OCI-LY1 (cell line): ENCODE data around the gene DEFB131B.
"Not testable (repeated sequence)": the region's sequence is repeated elsewhere in the genome, so short reads cannot be mapped to it uniquely, and the experiment has no call there.

Source experiments
- H2AFZ ChIP-seq: fragments of 200-600 bp; sonication (generic), shearing (Covaris generic); 2 replicates; pipeline ENCODE4 v1.6.0; 2014; ENCODE audit warnings: antibody characterized with exemption, mild to moderate bottlenecking, low read length
- H3F3A ChIP-seq: fragments of 200-600 bp; sonication (generic), shearing (Covaris generic); 2 replicates; pipeline ENCODE4 v1.6.0; 2014; ENCODE audit warnings: mild to moderate bottlenecking, antibody characterized with exemption, low read length, moderate library complexity; ENCODE audit not compliant: insufficient read depth
- H3K27ac ChIP-seq: fragments of 200-600 bp; sonication (generic); 2 replicates; pipeline ENCODE4 v1.5.1; 2014; ENCODE audit warnings: low read length, mixed run types, mild to moderate bottlenecking, low read depth; ENCODE audit not compliant: poor library complexity, severe bottlenecking
- H3K27me3 ChIP-seq: fragments of 200-600 bp; sonication (generic); 2 replicates; pipeline ENCODE4 v1.6.0; 2014; ENCODE audit warnings: antibody characterized with exemption, mild to moderate bottlenecking, low read length, moderate library complexity; ENCODE audit not compliant: insufficient read depth
- H3K36me3 ChIP-seq: fragments of 200-600 bp; sonication (generic); 2 replicates; pipeline ENCODE4 v1.6.1; 2014; ENCODE audit warnings: mild to moderate bottlenecking, antibody characterized with exemption, low read length, moderate library complexity, mixed read lengths; ENCODE audit not compliant: insufficient read depth
- H3K4me1 ChIP-seq: fragments of 200-600 bp; sonication (generic); 2 replicates; pipeline ENCODE4 v1.5.1; 2014; ENCODE audit warnings: mild to moderate bottlenecking, low read length, moderate library complexity; ENCODE audit not compliant: insufficient read depth, severe bottlenecking
- H3K4me2 ChIP-seq: fragments of 200-600 bp; sonication (generic), shearing (Covaris generic); 2 replicates; pipeline ENCODE4 v1.6.1; 2014; ENCODE audit warnings: low read length
- H3K4me3 ChIP-seq: fragments of 200-600 bp; sonication (generic); 2 replicates; pipeline ENCODE4 v1.5.1; 2014; ENCODE audit warnings: low read length, low read depth, mild to moderate bottlenecking, mixed read lengths; ENCODE audit not compliant: poor library complexity, severe bottlenecking
- H3K79me2 ChIP-seq: fragments of 200-600 bp; shearing (Covaris generic); 2 replicates; pipeline ENCODE4 v1.6.1; 2016; ENCODE audit warnings: mixed run types, low read length, mixed read lengths; ENCODE audit not compliant: insufficient read depth
- H3K9ac ChIP-seq: fragments of 200-600 bp; sonication (generic), shearing (Covaris generic); 2 replicates; pipeline ENCODE4 v1.6.1; 2014; ENCODE audit warnings: mild to moderate bottlenecking, low read length, mixed read lengths
- H3K9me2 ChIP-seq: fragments of 200-600 bp; sonication (generic), shearing (Covaris generic); 2 replicates; pipeline ENCODE4 v1.6.1; 2014; ENCODE audit warnings: low read depth, mild to moderate bottlenecking, low read length, mixed read lengths
- H3K9me3 ChIP-seq: fragments of 200-600 bp; shearing (Covaris generic); 2 replicates; pipeline ENCODE4 v1.6.1; 2014; ENCODE audit warnings: low read length, mixed read lengths
- H4K20me1 ChIP-seq: fragments of 200-600 bp; sonication (generic), shearing (Covaris generic); 2 replicates; pipeline ENCODE4 v1.6.0; 2016; ENCODE audit warnings: mild to moderate bottlenecking, low read length; ENCODE audit not compliant: insufficient read depth

Gene DEFB131B, protein sequence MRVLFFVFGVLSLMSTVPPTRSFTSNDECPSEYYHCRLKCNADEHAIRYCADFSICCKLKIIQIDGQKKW

DNA sequence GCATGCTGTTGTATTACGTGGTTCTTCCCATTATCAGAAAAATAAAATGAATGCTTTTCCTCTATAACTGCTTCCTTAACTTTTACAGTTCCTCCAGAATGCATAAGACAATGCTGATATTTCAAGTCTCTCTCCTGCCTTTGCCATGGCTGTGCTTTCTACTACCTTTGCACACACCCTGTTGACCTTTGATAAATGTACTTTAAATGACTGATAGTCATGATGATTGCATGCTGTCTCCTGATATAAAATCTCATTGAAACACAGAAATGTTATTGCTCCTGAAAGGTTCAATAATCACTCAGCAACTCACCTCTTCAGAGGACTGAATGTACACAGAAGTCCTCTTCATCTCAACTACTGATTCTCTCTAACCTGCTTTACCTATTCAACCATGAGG is at the start of gene DEFB131B:
Gene DEFB131B (plus strand): TSS at position 395 of the 400 bp plus-strand sequence. CDS start 0 bp downstream, at position 395.
- not testable (repeated sequence) for H3K36me3 ChIP-seq, H3K27ac ChIP-seq, H3K9me3 ChIP-seq, H3K4me3 ChIP-seq, H4K20me1 ChIP-seq, H3K27me3 ChIP-seq, H3K9ac ChIP-seq, H3K9me2 ChIP-seq, H3K4me2 ChIP-seq, H2AFZ ChIP-seq, H3K79me2 ChIP-seq, H3F3A ChIP-seq, H3K4me1 ChIP-seq

DNA sequence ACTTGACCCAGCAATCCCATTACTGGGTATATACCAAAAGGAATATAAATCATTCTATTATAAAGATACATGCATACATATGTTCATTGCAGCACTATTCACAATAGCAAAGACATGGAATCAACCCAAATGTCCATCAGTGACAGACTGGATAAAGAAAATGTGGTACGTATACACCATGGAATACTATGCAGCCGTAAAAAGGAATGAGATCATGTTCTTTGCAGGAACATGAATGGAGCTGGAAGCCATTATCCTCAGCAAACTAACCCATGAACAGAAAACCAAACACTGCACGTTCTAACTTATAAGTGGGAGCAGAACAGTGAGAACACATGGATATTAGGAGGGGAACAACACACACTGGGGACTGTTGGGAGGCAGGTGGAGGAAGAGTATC is 49.0 kb upstream of the DEFB131B start:
- H3K9me2 ChIP-seq, H3K4me3 ChIP-seq, H4K20me1 ChIP-seq, H3K4me1 ChIP-seq, H3K36me3 ChIP-seq, H3K9ac ChIP-seq, H3K27ac ChIP-seq, H2AFZ ChIP-seq, H3K9me3 ChIP-seq, H3K79me2 ChIP-seq, H3K27me3 ChIP-seq, H3F3A ChIP-seq, H3K4me2 ChIP-seq: not testable (repeated sequence)

DNA sequence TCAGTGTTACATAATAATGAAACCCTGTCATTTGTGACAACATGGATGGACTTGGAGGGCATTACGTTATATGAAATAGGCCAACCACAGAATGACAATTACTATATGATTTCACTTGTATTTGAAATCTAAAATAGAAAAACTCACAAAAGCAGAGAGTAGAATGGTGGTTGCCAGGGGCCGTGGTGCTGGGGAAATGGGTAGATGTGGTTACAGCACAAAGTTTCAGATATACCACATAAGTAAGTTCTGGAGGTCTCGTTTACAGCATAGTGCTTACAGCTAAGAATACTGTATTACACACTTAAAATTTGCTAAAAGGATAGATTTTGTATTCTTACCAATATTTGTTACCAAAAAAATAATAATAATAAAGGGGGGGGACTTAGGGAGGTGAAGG is 48.6 kb upstream of the DEFB131B start:
- not testable (repeated sequence) for H4K20me1 ChIP-seq, H3K79me2 ChIP-seq, H3K9ac ChIP-seq, H3F3A ChIP-seq, H2AFZ ChIP-seq, H3K27ac ChIP-seq, H3K27me3 ChIP-seq, H3K9me2 ChIP-seq, H3K4me3 ChIP-seq, H3K4me1 ChIP-seq, H3K9me3 ChIP-seq, H3K36me3 ChIP-seq, H3K4me2 ChIP-seq

DNA sequence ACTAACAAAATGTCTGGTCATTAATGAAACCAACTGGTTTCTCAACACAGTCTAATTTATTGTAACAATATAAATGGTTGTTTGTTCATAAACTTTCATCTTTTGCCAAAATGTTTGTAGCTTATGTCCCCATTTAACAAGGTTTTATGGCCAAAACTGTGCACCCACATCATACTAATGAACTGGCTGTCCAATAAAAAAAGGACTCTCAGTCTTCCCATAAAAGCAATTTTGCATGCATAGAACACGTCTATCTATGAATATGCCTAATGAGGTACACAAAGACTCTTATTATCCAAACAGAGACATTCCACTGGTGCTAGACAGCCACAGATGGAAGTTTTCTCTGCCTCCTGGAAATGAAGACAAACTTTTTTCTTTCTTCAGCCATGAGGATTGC is 45.4 kb upstream of the DEFB131B start, which contains the start of gene DEFB108B:
Gene DEFB108B (plus strand): TSS at position 390 of the 400 bp plus-strand sequence. CDS start 0 bp downstream, at position 390.
- not testable (repeated sequence) for H3K9me3 ChIP-seq, H3K79me2 ChIP-seq, H3K36me3 ChIP-seq, H3K4me2 ChIP-seq, H3K9ac ChIP-seq, H3F3A ChIP-seq, H2AFZ ChIP-seq, H3K4me1 ChIP-seq, H3K4me3 ChIP-seq, H4K20me1 ChIP-seq, H3K9me2 ChIP-seq, H3K27me3 ChIP-seq, H3K27ac ChIP-seq

DNA sequence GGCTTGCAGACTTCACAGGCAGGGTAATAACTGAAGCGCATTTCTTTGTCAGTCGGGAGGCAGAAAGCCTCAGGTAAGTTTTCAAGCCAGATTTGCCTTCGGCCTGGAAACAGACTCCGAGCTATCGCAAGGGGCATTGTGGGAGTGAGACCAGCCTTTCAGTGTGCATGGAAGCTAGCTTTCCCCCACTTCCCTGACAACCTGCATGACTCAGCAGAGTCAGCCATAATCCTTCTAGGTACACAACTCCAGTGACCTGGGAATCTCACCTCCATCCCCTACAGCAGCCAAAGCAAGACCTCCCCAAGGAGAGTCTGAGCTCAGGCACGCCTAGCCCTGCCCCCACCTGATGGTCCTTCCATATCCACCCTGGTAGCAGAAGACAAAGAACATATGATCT is 35.5 kb upstream of the DEFB131B start:
- not testable (repeated sequence) for H3K4me3 ChIP-seq, H3K9me3 ChIP-seq, H3K36me3 ChIP-seq, H3K4me2 ChIP-seq, H2AFZ ChIP-seq, H3K79me2 ChIP-seq, H3K27ac ChIP-seq, H3K9ac ChIP-seq, H3K27me3 ChIP-seq, H3K9me2 ChIP-seq, H4K20me1 ChIP-seq, H3F3A ChIP-seq, H3K4me1 ChIP-seq

DNA sequence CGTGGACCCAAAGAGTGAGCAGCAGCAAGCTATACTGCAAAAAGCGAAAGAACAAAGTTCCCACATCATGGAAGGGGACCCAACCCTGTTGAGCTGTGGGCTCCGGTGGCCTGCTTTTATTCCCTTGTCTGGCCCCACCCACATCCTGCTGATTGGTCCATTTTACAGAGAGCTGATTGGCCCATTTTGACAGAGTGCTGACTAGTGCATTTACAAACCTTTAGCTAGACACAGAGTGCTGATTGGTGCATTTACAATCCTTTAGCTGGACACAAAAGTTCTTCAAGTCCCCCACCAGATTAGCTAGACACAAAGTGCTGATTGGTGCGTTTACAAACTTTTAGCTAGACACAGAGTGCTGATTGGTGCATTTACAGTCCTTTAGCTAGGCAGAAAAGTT is 34.9 kb upstream of the DEFB131B start:
- H3K27ac ChIP-seq, H3K4me1 ChIP-seq, H3F3A ChIP-seq, H3K9ac ChIP-seq, H3K9me3 ChIP-seq, H3K4me3 ChIP-seq, H3K36me3 ChIP-seq, H3K4me2 ChIP-seq, H2AFZ ChIP-seq, H3K27me3 ChIP-seq, H4K20me1 ChIP-seq, H3K79me2 ChIP-seq, H3K9me2 ChIP-seq: not testable (repeated sequence)
